HG03280 (cell line): ENCODE data around the gene CACNG5.

ENCODE experiments used
- ATAC-seq: cut with Tn5 transposase; IDR thresholded peaks from one replicate; pipeline ENCODE4 v1.9.1; 2021; ENCODE audit warnings: mild to moderate bottlenecking, moderate library complexity; ENCODE audit not compliant: unreplicated experiment

CACNG5 gene

GRCh38 chr17:66834919-66835454 lies at the start of gene CACNG5:
Gene CACNG5, plus strand, starts transcription at chr17:66835117. Its CDS starts 42,216 bp downstream, at chr17:66877333.
- ATAC-seq: no peak

GRCh38 chr17:66786107-66786506 lies 48.8 kb upstream of the CACNG5 start:
- ATAC-seq: no peak

GRCh38 chr17:66787914-66788313 lies 47.0 kb upstream of the CACNG5 start:
- no peak for ATAC-seq

- ATAC-seq: no peak
Observed at GRCh38 chr17:66789093-66789492, 45.8 kb upstream of the CACNG5 start.

- no peak for ATAC-seq
Observed at GRCh38 chr17:66789961-66790437, 44.9 kb upstream of the CACNG5 start.

- no peak for ATAC-seq
Observed at GRCh38 chr17:66790501-66791061, 44.3 kb upstream of the CACNG5 start.

GRCh38 chr17:66791347-66791746 lies 43.6 kb upstream of the CACNG5 start:
- ATAC-seq: no peak

- ATAC-seq: no peak
Observed at GRCh38 chr17:66793814-66794213, 41.1 kb upstream of the CACNG5 start.

- no peak for ATAC-seq
Observed at GRCh38 chr17:66795486-66795885, 39.4 kb upstream of the CACNG5 start.

GRCh38 chr17:66799849-66800537 lies 34.9 kb upstream of the CACNG5 start:
- ATAC-seq: no peak

- no peak for ATAC-seq
Observed at GRCh38 chr17:66803474-66803951, 31.4 kb upstream of the CACNG5 start.

GRCh38 chr17:66805567-66805966 lies 29.4 kb upstream of the CACNG5 start:
- ATAC-seq: no peak

GRCh38 chr17:66807182-66807581 lies 27.7 kb upstream of the CACNG5 start:
- ATAC-seq: no peak

- ATAC-seq: no peak
Observed at GRCh38 chr17:66809408-66809807, 25.5 kb upstream of the CACNG5 start.

- no peak for ATAC-seq
Observed at GRCh38 chr17:66810951-66811682, 23.8 kb upstream of the CACNG5 start.

GRCh38 chr17:66811683-66812054 lies 23.2 kb upstream of the CACNG5 start:
- no peak for ATAC-seq

GRCh38 chr17:66812571-66812970 lies 22.3 kb upstream of the CACNG5 start:
- no peak for ATAC-seq

- ATAC-seq: no peak
Observed at GRCh38 chr17:66813296-66813695, 21.6 kb upstream of the CACNG5 start.

GRCh38 chr17:66814026-66814425 lies 20.9 kb upstream of the CACNG5 start:
- no peak for ATAC-seq

- no peak for ATAC-seq
Observed at GRCh38 chr17:66814570-66814969, 20.3 kb upstream of the CACNG5 start.

GRCh38 chr17:66817750-66818149 lies 17.2 kb upstream of the CACNG5 start:
- no peak for ATAC-seq

- no peak for ATAC-seq
Observed at GRCh38 chr17:66819466-66819865, 15.5 kb upstream of the CACNG5 start.
